NCI-H446 (cell line): ENCODE measurements around the gene FOXK1.

Experiments
- DNase-seq, 2 experiments: peaks; one replicate each; lab custom pipeline; 2025; lab: John Stamatoyannopoulos, UW

Gene FOXK1

DNA sequence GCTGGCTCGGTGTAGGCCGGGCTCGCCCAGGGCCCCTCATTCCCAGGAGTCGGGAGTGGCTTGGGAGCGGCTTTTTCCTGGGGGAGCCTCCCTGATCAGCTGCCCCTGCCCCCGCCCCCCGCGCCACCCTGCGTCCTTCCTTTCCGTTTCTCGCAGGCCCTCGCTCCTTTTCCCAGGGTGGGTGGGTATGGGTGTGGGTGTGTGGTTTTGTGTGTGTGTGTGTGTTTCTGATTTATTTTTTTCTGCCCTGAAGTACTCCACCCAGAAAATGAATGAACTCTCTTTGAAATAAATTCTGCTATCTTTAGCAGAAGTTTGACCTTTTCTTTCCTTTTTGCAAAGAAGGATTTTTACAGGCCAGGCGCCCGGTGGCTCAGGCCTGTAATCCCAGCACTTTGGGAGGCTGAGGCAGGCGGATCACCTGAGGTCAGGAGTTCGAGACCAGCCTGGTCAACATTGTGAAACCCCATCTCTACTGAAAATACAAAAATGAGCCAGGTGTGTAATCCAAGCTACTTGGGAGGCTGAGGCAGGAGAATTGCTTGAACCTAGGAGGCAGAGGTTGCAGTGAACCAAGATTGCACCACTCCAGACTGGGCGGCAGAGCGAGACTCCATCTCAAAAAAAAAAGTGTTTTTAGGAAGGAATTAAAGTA is 63.3 kb downstream of the FOXK1 start:
- DNase-seq = no peak

DNA sequence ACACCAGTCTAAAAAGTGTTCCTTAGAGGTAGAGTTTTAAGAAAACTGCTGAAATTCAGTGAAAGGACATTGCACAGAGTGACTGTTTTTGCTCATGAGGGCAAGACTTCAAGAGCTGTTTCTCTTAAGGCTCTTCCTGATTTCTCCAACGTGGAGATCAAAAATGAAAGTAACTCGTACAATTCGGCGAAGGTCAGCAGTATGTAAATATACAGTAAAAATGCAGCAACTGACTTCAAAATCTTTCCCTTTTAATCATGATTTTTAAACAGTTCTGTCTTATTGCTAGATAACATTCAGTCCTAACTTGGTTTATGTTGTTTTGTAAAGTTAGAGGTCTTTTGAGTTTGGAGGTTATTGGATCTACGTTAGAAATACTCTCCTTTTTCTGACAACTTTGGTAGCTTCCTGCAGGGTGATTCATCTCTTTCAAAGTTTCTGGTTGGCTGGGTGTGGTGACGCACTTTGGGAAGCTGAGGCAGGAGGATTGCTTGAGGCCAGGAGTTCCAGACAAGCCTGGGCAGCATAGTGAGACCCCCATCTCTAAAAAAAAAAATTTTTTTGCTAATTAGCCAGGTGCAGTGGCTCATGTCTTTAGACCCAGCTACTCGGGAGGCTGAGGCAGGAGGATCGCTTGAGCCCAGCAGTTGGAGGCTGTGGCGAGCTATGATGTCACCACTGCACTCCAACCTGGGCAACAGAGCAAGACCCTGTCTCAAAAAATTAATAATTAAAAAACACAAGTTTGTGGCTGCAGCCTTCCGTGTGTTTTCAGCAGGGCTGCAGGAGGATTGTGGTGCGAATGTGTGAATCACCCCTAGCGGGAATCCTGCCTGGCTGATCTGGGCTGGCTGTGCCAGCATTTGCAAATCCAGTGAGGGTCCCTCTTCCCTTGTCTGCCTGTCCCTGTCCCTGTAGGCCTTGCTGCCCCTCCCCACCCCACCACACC is 64.2 kb downstream of the FOXK1 start:
- no peak for DNase-seq

DNA sequence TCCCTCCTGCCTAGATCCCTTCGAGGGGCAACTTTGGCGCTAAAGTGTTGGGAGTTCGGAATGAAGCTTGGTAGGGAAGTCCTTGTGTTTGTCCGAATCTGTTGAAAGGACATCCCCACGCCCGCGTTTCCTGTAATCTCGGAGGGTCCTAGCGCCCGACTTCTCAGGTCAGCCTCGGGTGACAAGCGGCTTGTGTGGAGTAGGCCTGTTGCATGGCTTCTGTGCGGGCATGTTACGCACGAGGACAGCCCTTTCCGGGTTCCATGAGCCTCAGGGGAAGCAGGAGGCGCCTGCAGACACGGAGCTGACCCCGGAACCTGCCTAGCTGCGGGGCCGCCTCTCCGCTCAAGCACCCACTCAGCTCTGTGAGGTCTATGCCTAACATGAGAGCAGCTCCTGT is 64.9 kb downstream of the FOXK1 start:
- DNase-seq = no peak

DNA sequence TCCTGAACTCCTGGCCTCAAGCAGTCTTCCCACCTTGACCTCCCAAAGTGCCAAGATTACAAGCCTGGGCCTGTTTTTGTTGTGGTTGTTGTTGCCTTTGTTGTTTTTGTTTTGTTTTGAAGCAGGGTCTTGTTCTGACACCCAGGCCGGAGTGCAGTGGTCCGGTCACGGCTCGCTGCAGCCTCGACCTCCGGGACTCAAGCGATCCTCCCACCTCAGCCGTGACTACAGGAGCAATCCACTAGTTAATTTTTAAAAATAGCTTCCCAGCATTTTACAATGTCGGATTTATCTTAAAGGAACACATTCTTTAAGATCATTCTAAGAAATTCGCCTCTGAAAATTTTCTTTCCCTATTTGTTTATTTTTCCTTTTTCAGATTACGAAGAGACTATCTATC is 65.7 kb downstream of the FOXK1 start:
- no peak for DNase-seq

DNA sequence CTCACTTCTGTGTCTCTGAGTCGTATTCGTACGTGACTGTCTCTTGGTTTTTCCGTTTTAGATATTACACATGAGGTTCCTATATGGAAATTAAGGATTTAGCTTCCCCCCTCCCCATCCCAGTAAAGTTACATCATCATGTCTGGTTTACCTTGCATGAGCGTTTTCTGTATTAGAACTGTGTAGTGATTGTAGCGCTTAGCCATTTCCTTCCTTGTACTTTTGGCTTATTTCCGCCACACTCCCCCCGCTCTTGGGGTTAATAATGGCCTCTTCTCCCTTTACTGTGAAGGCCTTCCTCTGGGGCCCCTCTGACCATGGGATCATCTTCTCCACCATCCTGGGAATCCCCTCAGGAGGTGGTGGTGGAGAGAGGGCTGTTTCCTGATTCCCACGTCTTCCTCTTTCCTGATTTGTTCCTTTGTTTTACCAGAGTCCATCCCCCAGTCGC is 66.2 kb downstream of the FOXK1 start:
- DNase-seq = no peak

GRCh38 chr7:4749363-4749762 is 67.3 kb downstream of the FOXK1 start:
- DNase-seq = no peak

- no peak for DNase-seq
Measured at GRCh38 chr7:4749798-4750197, 67.7 kb downstream of the FOXK1 start.

DNA sequence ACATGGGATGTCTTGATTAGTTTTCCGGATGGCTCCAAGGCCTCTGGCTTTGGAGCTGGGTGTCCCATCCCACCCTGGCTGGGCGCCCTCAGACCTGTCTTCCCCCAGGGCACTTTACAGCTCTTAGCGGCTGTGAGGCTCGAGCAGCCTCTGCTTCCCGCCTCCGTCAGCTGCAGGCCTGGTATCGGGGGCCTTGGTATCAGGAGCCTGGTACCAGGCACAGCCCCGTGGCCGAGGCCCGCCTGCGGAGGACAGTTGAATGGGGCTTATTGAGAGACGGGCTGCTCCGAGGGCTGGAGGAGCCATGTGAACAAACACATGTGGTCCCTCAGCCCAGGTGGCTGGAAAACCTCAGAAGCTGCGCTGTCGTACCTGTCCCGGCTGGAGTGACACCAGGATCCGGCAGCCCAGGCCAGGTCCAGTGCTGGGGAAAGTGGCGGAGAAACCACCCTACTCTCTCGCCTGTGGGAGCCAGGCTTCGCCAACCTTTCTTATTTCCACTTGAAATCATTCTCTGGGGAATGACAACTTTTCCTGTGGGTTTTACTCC is 69.4 kb downstream of the FOXK1 start:
- no peak for DNase-seq

- peak in 1 of 2 experiments; percentile 46 for DNase-seq
Measured at GRCh38 chr7:4753598-4754432, 71.7 kb downstream of the FOXK1 start.

GRCh38 chr7:4754433-4755010 is 72.4 kb downstream of the FOXK1 start:
- DNase-seq = no peak

GRCh38 chr7:4755045-4755444 is 73.0 kb downstream of the FOXK1 start:
- no peak for DNase-seq

GRCh38 chr7:4758111-4758510 is 76.0 kb downstream of the FOXK1 start:
- no peak for DNase-seq

- DNase-seq = no peak
Measured at GRCh38 chr7:4758791-4759190, 76.7 kb downstream of the FOXK1 start.

DNA sequence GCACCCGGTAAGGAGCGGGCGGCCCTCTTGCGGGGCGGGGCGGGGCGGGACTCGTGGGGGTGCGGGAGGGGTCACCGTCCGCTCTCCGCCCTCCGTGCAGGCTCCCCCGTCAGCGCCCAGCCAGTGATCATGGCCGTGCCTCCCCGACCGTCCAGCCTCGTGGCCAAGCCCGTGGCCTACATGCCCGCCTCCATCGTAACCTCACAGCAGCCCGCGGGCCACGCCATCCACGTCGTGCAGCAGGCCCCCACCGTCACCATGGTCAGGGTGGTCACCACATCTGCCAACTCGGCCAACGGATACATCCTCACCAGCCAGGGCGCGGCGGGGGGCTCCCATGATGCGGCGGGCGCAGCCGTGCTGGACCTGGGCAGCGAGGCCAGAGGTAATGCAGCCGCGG is 77.1 kb downstream of the FOXK1 start:
- DNase-seq = no peak

GRCh38 chr7:4760952-4761351 is 78.9 kb downstream of the FOXK1 start:
- no peak for DNase-seq

DNA sequence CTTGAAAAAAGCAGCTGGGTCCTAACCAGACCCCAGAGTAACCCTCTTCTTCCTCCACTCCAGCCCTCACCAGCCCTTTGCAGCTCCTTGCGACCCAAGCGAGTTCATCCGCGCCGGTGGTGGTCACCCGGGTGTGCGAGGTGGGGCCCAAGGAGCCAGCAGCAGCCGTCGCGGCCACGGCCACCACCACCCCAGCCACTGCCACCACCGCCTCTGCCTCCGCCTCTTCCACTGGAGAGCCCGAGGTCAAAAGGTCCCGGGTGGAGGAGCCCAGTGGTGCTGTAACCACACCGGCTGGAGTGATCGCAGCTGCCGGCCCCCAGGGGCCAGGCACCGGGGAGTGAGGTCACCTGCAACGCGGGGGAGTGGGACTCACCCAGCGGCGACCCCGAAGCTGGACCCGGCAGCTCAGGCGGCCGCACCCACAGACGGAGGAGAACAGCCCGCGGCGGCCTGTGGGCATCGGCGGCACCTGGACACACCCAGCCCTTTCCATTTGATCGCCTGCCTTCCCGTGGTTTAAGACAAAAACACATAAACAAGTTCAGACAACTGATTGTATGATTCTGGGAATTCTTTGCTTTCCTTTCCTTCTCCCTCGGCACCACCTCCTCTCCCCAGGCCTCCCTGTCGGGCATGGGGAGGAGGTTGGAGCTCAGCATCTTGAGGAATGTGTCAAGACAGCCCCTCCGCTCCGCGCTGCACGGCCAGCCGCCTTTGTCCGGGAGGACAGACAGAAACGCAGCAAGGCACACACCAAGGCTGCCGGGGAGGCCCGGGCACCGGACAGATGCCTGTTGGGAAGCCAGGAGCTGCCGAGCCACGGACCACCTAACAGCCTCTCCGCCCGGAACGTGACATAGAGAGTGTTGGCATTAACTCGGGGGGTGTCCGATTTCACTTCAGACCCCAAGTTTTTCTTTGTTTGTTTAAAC is 80.3 kb downstream of the FOXK1 start:
- DNase-seq = no peak

GRCh38 chr7:4763091-4763793 is 81.1 kb downstream of the FOXK1 start:
- no peak for DNase-seq

GRCh38 chr7:4763794-4764185 is 81.7 kb downstream of the FOXK1 start:
- no peak for DNase-seq

- DNase-seq = no peak
Measured at GRCh38 chr7:4764402-4765007, 82.4 kb downstream of the FOXK1 start.
